MM.1S (cell line): ENCODE measurements around the gene VAV3.
"Not testable (repeated sequence)": the region's sequence is repeated elsewhere in the genome, so short reads cannot be mapped to it uniquely, and the experiment has no call there.

Source experiments
- DNase-seq: peaks from one replicate; pipeline ENCODE4 v3.0.0-alpha.2; 2015
- H2AFZ ChIP-seq: fragments of 300-600 bp; sonication (generic); 2 replicates; pipeline ENCODE4 v1.6.0; 2016; ENCODE audit warnings: antibody characterized with exemption, low read length
- H3F3A ChIP-seq: fragments of 300-600 bp; sonication (generic); 2 replicates; pipeline ENCODE4 v1.6.1; 2016; ENCODE audit warnings: mild to moderate bottlenecking, antibody characterized with exemption, low read length, moderate library complexity, mixed read lengths; ENCODE audit not compliant: insufficient read depth
- H3K27ac ChIP-seq: fragments of 300-600 bp; sonication (generic); 2 replicates; pipeline ENCODE4 v1.5.1; 2016; ENCODE audit warnings: mild to moderate bottlenecking, low read length
- H3K27me3 ChIP-seq: fragments of 300-600 bp; sonication (generic); replicated peaks from 2 replicates; pipeline ENCODE4 v1.6.0; 2016; ENCODE audit warnings: low read length; ENCODE audit not compliant: insufficient read depth
- H3K36me3 ChIP-seq: fragments of 300-600 bp; sonication (generic); replicated peaks from 2 replicates; pipeline ENCODE4 v1.6.1; 2016; ENCODE audit warnings: mild to moderate bottlenecking, low read length, mixed read lengths; ENCODE audit not compliant: insufficient read depth
- H3K4me1 ChIP-seq: fragments of 300-600 bp; sonication (generic); 2 replicates; pipeline ENCODE4 v1.6.1; 2016; ENCODE audit warnings: low read length, mixed read lengths
- H3K4me2 ChIP-seq: fragments of 300-600 bp; sonication (generic); 2 replicates; pipeline ENCODE4 v1.6.0; 2016; ENCODE audit warnings: low read depth, low read length
- H3K4me3 ChIP-seq: fragments of 300-600 bp; sonication (generic); 2 replicates; pipeline ENCODE4 v1.5.1; 2016; ENCODE audit warnings: low read length, mixed read lengths
- H3K79me2 ChIP-seq: fragments of 300-600 bp; sonication (generic); 2 replicates; pipeline ENCODE4 v1.6.1; 2016; ENCODE audit warnings: mixed run types, low read length, mixed read lengths
- H3K9ac ChIP-seq: fragments of 300-600 bp; sonication (generic); 2 replicates; pipeline ENCODE4 v1.6.1; 2016; ENCODE audit warnings: low read length, mixed read lengths
- H3K9me2 ChIP-seq: fragments of 300-600 bp; sonication (generic); replicated peaks from 2 replicates; pipeline ENCODE4 v1.6.1; 2016; ENCODE audit warnings: mild to moderate bottlenecking, low read length, mixed read lengths; ENCODE audit not compliant: insufficient read depth
- H3K9me3 ChIP-seq: fragments of 300-600 bp; sonication (generic); replicated peaks from 2 replicates; pipeline ENCODE4 v1.6.1; 2016; ENCODE audit warnings: mild to moderate bottlenecking, low read length, mixed read lengths; ENCODE audit not compliant: insufficient read depth
- H4K20me1 ChIP-seq: fragments of 300-600 bp; sonication (generic); 2 replicates; pipeline ENCODE4 v1.6.1; 2016; ENCODE audit warnings: mild to moderate bottlenecking, low read length, moderate library complexity, mixed read lengths; ENCODE audit not compliant: insufficient read depth
- CTCF ChIP-seq: fragments of 300-600 bp; sonication (generic); IDR thresholded peaks from 2 replicates; pipeline ENCODE4 v1.5.1; 2016; ENCODE audit warnings: antibody characterized with exemption, low read length, mixed read lengths
- EZH2 ChIP-seq: fragments of 300-600 bp; sonication (generic); optimal IDR thresholded peaks from 2 replicates; pipeline ENCODE3; 2017; ENCODE audit warnings: low read depth, mild to moderate bottlenecking, antibody characterized with exemption, low read length, mixed read lengths
- EZH2phosphoT487 ChIP-seq: fragments of 300-600 bp; sonication (generic); IDR thresholded peaks from 2 replicates; pipeline ENCODE4 v1.6.1; 2018; ENCODE audit warnings: antibody characterized with exemption, low read length

Gene VAV3

GRCh38 chr1:107727866-107728265 is 237.1 kb downstream of the VAV3 start:
- Histone ChIP-seq H3K27ac (no peak overlapping the region), H3K9ac (no peak overlapping the region), H4K20me1 (no peaks in the 10 kb centered on the region), H3F3A (no peaks in the 10 kb centered on the region), H3K9me2 (no peaks in the 10 kb centered on the region), H3K79me2 (no peaks in the 10 kb centered on the region), H3K36me3 (no peaks in the 10 kb centered on the region), H2AFZ (no peak overlapping the region), H3K4me3 (no peak overlapping the region), H3K4me2 (no peak overlapping the region), H3K9me3 (no peaks in the 10 kb centered on the region), H3K27me3 (no peaks in the 10 kb centered on the region), H3K4me1 (no peaks in the 10 kb centered on the region)
- DNase-seq = no peak
- no peak for TF ChIP-seq EZH2
- no peak for TF ChIP-seq CTCF
- TF ChIP-seq EZH2phosphoT487 = no peak

GRCh38 chr1:107726860-107727259 is 238.1 kb downstream of the VAV3 start:
- no peaks in the 10 kb centered on the region for H3K9me3 ChIP-seq
- no peaks in the 10 kb centered on the region for H3K79me2 ChIP-seq
- no peak for TF ChIP-seq EZH2
- no peak for TF ChIP-seq EZH2phosphoT487
- no peak for TF ChIP-seq CTCF
- no peaks in the 10 kb centered on the region for H3F3A ChIP-seq
- H3K9ac ChIP-seq = no peak overlapping the region
- no peak overlapping the region for H3K27ac ChIP-seq
- DNase-seq = no peak
- H3K27me3 ChIP-seq = no peaks in the 10 kb centered on the region
- H2AFZ ChIP-seq = no peak overlapping the region
- H3K4me3 ChIP-seq = no peak overlapping the region
- H3K4me2 ChIP-seq = no peak overlapping the region
- H3K36me3 ChIP-seq = no peaks in the 10 kb centered on the region
- H3K9me2 ChIP-seq = no peaks in the 10 kb centered on the region
- no peaks in the 10 kb centered on the region for H3K4me1 ChIP-seq
- no peaks in the 10 kb centered on the region for H4K20me1 ChIP-seq

- no peaks in the 10 kb centered on the region for H3F3A ChIP-seq
Observed at GRCh38 chr1:107724648-107725047, 240.3 kb downstream of the VAV3 start.

GRCh38 chr1:107720210-107720609 is 244.8 kb downstream of the VAV3 start:
- H3K27me3 ChIP-seq, H3K9me3 ChIP-seq, H3K27ac ChIP-seq, H2AFZ ChIP-seq, H3K4me1 ChIP-seq, DNase-seq, H3K9me2 ChIP-seq, H3K9ac ChIP-seq, H4K20me1 ChIP-seq, H3F3A ChIP-seq, H3K36me3 ChIP-seq, H3K4me3 ChIP-seq, H3K79me2 ChIP-seq, H3K4me2 ChIP-seq: not testable (repeated sequence)

More at GRCh38 chr1:107724648-107725047, 240.3 kb downstream of the VAV3 start:
- no peak overlapping the region for H3K4me3 ChIP-seq
- no peak overlapping the region for H2AFZ ChIP-seq
- no peaks in the 10 kb centered on the region for H3K36me3 ChIP-seq
- H3K79me2 ChIP-seq = no peaks in the 10 kb centered on the region
- no peaks in the 10 kb centered on the region for H4K20me1 ChIP-seq
- TF ChIP-seq EZH2phosphoT487 (no peak), CTCF (no peak), EZH2 (no peak)
- H3K9me2 ChIP-seq = no peaks in the 10 kb centered on the region
- no peaks in the 10 kb centered on the region for H3K27me3 ChIP-seq
- H3K4me1 ChIP-seq = no peaks in the 10 kb centered on the region
- H3K9me3 ChIP-seq = no peaks in the 10 kb centered on the region
- DNase-seq = no peak
- H3K27ac ChIP-seq = no peak overlapping the region
- no peak overlapping the region for H3K4me2 ChIP-seq
- no peak overlapping the region for H3K9ac ChIP-seq
